HCT116 (cell line): Measurements from ENCODE around the gene HDAC1. TPM values are rescaled to one million over a fixed set of nuclear protein-coding genes. Genes with fewer than 3 reads are reported as not detected.
A peak's percentile ranks its signal among the peaks of the same experiment; 100 is the strongest.

Experiments used
- ATAC-seq: fragments of 200-7000 bp; cut with Tn5 transposase; 2 replicates; pipeline ENCODE4 v1.9.1; 2020; ENCODE audit warnings: mild to moderate bottlenecking, moderate library complexity
- BruUV-seq: library from RNA; stranded (reverse); fragments of 400-500 nt; replicated peaks from 2 replicates; lab custom pipeline; 2021; lab: Mats Ljungman, UMichigan
- CTCF ChIA-PET: fragments of 300-600 bp; sonication (Branson Sonifier 250); formaldehyde crosslinking; loops from one replicate; lab custom pipeline; 2021; ENCODE audit warnings: antibody characterized with exemption; lab: Charles Lee
- POLR2A ChIA-PET: fragments of 300-600, 350-600 bp; sonication (Branson Sonifier 250); formaldehyde crosslinking; loops from one replicate; lab custom pipeline; 2021; ENCODE audit warnings: antibody characterized with exemption; lab: Charles Lee
- RAD21 ChIA-PET, 2 experiments: fragments of 300-600 bp; sonication (Branson Sonifier 250); formaldehyde crosslinking; loops; one replicate each; lab custom pipeline; 2023; ENCODE audit warnings: low total read pairs in 2 of 2; ENCODE audit not compliant: uncharacterized antibody in 2 of 2, unreplicated experiment in 2 of 2, low non-redundant PET in 1 of 2; lab: Charles Lee
- DNase-seq: peaks from one replicate; pipeline ENCODE4 v3.0.0-alpha.2; 2010; ENCODE audit warnings: low read depth, low spot score
- H2AFZ ChIP-seq: fragments of 200-600 bp; shearing (Covaris generic), sonication (generic); 2 replicates; pipeline ENCODE4 v1.6.1; 2017; ENCODE audit warnings: low read depth, mixed run types, mixed read lengths, antibody characterized with exemption, low read length; ENCODE audit not compliant: poor library complexity, severe bottlenecking
- H3K27ac ChIP-seq: 2 replicates; pipeline ENCODE4 v1.5.1; 2012; ENCODE audit warnings: low read depth, low read length
- H3K27me3 ChIP-seq: fragments of 200-600 bp; sonication (generic); 2 replicates; pipeline ENCODE4 v1.6.1; 2016; ENCODE audit warnings: mixed run types, low read length, mixed read lengths; ENCODE audit not compliant: insufficient read depth
- H3K36me3 ChIP-seq, 2 experiments: fragments of 200-500 bp in 1 of 2; fragments of 200-600 bp in 1 of 2; sonication (Bioruptor generic) in 1 of 2; sonication (generic) in 1 of 2; 2 replicates each; pipeline versions ENCODE4 v1.5.1 to v1.6.1; 2014 to 2016; ENCODE audit warnings: low read length in 2 of 2, inconsistent platforms in 1 of 2, mixed read lengths in 1 of 2, mixed run types in 1 of 2; ENCODE audit not compliant: insufficient read depth in 2 of 2, control insufficient read depth in 1 of 2
- H3K4me1 ChIP-seq, 2 experiments: fragments of 200-600 bp in 1 of 2; sonication (generic) in 1 of 2; 2 replicates each; pipeline versions ENCODE4 v1.5.1 to v1.6.1; 2012 to 2017; ENCODE audit warnings: low read length in 2 of 2, inconsistent platforms in 1 of 2, mild to moderate bottlenecking in 1 of 2, mixed read lengths in 1 of 2, mixed run types in 1 of 2, moderate library complexity in 1 of 2; ENCODE audit not compliant: insufficient read depth in 2 of 2, control insufficient read depth in 1 of 2
- H3K4me2 ChIP-seq: fragments of 200-600 bp; sonication (generic); 2 replicates; pipeline ENCODE4 v1.6.1; 2017; ENCODE audit warnings: mixed run types, low read length, mixed read lengths
- H3K4me3 ChIP-seq, 2 experiments: fragments of 200-600 bp in 1 of 2; sonication (generic) in 1 of 2; replicated peaks in 1 of 2; 2 replicates each; pipeline ENCODE4 v1.5.1; 2011 to 2016; ENCODE audit warnings: low read length in 2 of 2, control low read depth in 1 of 2, low read depth in 1 of 2, mild to moderate bottlenecking in 1 of 2, mixed read lengths in 1 of 2, mixed run types in 1 of 2
- H3K79me2 ChIP-seq: fragments of 200-600 bp; sonication (generic); 2 replicates; pipeline ENCODE4 v1.6.1; 2017; ENCODE audit warnings: mild to moderate bottlenecking, mixed run types, low read length, moderate library complexity, mixed read lengths; ENCODE audit not compliant: insufficient read depth
- H3K9ac ChIP-seq: fragments of 200-600 bp; sonication (generic); 2 replicates; pipeline ENCODE4 v1.6.1; 2016; ENCODE audit warnings: low read length, mixed read lengths
- H3K9me2 ChIP-seq: fragments of 200-600 bp; sonication (generic), shearing (Covaris generic); 2 replicates; pipeline ENCODE4 v1.6.1; 2017; ENCODE audit warnings: mixed run types, mild to moderate bottlenecking, moderate library complexity; ENCODE audit not compliant: insufficient read depth
- H3K9me3 ChIP-seq, 2 experiments: fragments of 200-500 bp in 1 of 2; fragments of 200-600 bp in 1 of 2; sonication (Bioruptor generic) in 1 of 2; sonication (generic) in 1 of 2; 2 replicates each; pipeline ENCODE4 v1.6.1; 2014 to 2017; ENCODE audit warnings: low read length in 2 of 2, mixed read lengths in 2 of 2, inconsistent platforms in 1 of 2, low read depth in 1 of 2, mild to moderate bottlenecking in 1 of 2, mixed run types in 1 of 2, moderate library complexity in 1 of 2; ENCODE audit not compliant: control insufficient read depth in 1 of 2, insufficient read depth in 1 of 2
- H4K20me1 ChIP-seq: fragments of 200-600 bp; sonication (generic), shearing (Covaris generic); 2 replicates; pipeline ENCODE4 v1.6.1; 2017; ENCODE audit warnings: mixed run types, mild to moderate bottlenecking, moderate library complexity; ENCODE audit not compliant: insufficient read depth
- CBX3 ChIP-seq: IDR thresholded peaks from 2 replicates; pipeline ENCODE4 v1.6.1; 2012; ENCODE audit warnings: low read depth
- CEBPB ChIP-seq: IDR thresholded peaks from 2 replicates; pipeline ENCODE4 v1.6.1; 2012; ENCODE audit warnings: low read depth
- EGR1 ChIP-seq: IDR thresholded peaks from 2 replicates; pipeline ENCODE4 v1.6.1; 2012; ENCODE audit warnings: low read depth
- ELF1 ChIP-seq: IDR thresholded peaks from 2 replicates; pipeline ENCODE4 v1.6.1; 2012; ENCODE audit warnings: low read depth, borderline replicate concordance
- EZH2 ChIP-seq: fragments of 200-600 bp; sonication (generic); IDR thresholded peaks from 2 replicates; pipeline ENCODE4 v1.6.1; 2017; ENCODE audit warnings: antibody characterized with exemption, mixed run types
- EZH2phosphoT487 ChIP-seq: fragments of 200-600 bp; IDR thresholded peaks from 2 replicates; pipeline ENCODE4 v1.6.1; 2018; ENCODE audit warnings: antibody characterized with exemption, borderline replicate concordance
- FOSL1 ChIP-seq: IDR thresholded peaks from 2 replicates; pipeline ENCODE4 v1.6.1; 2012; ENCODE audit warnings: low read depth
- JUND ChIP-seq: IDR thresholded peaks from 2 replicates; pipeline ENCODE4 v1.6.1; 2012
- MAX ChIP-seq: IDR thresholded peaks from 2 replicates; pipeline ENCODE4 v1.6.1; 2012
- POLR2A ChIP-seq: IDR thresholded peaks from 2 replicates; pipeline ENCODE4 v1.7.0; 2011; ENCODE audit warnings: borderline replicate concordance; ENCODE audit not compliant: insufficient read depth, insufficient read length; ENCODE audit errors: extremely low read depth
- POLR2AphosphoS5 ChIP-seq: IDR thresholded peaks from 2 replicates; pipeline ENCODE4 v1.6.1; 2011; ENCODE audit warnings: mild to moderate bottlenecking, low read depth, low read length, moderate library complexity
- REST ChIP-seq: IDR thresholded peaks from 2 replicates; pipeline ENCODE4 v1.6.1; 2012; ENCODE audit warnings: low read depth
- SIN3A ChIP-seq: IDR thresholded peaks from 2 replicates; pipeline ENCODE4 v1.6.1; 2012; ENCODE audit warnings: low read depth
- SP1 ChIP-seq: IDR thresholded peaks from 2 replicates; pipeline ENCODE4 v1.6.1; 2012; ENCODE audit warnings: low read depth
- SRF ChIP-seq: IDR thresholded peaks from 2 replicates; pipeline ENCODE4 v1.6.1; 2012; ENCODE audit warnings: low read depth
- TCF7L2 ChIP-seq: IDR thresholded peaks from 2 replicates; pipeline ENCODE4 v1.7.0; 2011; ENCODE audit warnings: borderline replicate concordance, inconsistent platforms; ENCODE audit not compliant: insufficient read depth, insufficient read length; ENCODE audit errors: extremely low read depth
- YY1 ChIP-seq: IDR thresholded peaks from 2 replicates; pipeline ENCODE4 v1.6.1; 2011; ENCODE audit warnings: low read length, low read depth, moderate library complexity, mild to moderate bottlenecking; ENCODE audit not compliant: insufficient replicate concordance; ENCODE audit errors: extremely low read depth
- ZFX ChIP-seq: fragments of 450-650 bp; IDR thresholded peaks from 2 replicates; pipeline ENCODE4 v1.6.1; 2017
- ZNF274 ChIP-seq: fragments of 200-500 bp; sonication (Bioruptor generic); IDR thresholded peaks from 2 replicates; pipeline ENCODE4 v1.6.1; 2014; ENCODE audit warnings: mild to moderate bottlenecking, low read depth, low read length, inconsistent platforms
- intact Hi-C: fragments of 100-400 bp; cut with micrococcal nuclease; formaldehyde crosslinking; loops from 2 replicates; pipeline ENCODE4 v1.10.0; 2022
- total RNA-seq: library from RNA; stranded (reverse); gene quantifications from one replicate; pipeline ENCODE4 v1.2.1, GENCODE V29; 2021; ENCODE audit not compliant: unreplicated experiment

The HDAC1 gene
- total RNA-seq, 1 experiment from 2014 or later: 232 TPM

- Histone ChIP-seq H3K4me1 (peaks cover 19 to 37% of the 10 kb centered on the region in 2 experiments), H4K20me1 (no peaks in the 10 kb centered on the region), H3K79me2 (peaks cover 24% of the 10 kb centered on the region), H3K27me3 (no peaks in the 10 kb centered on the region), H3K9ac (no peak overlapping the region), H3K27ac (no peak overlapping the region), H3K4me3 (no peak overlapping the region), H3K4me2 (no peak overlapping the region), H3K9me2 (no peaks in the 10 kb centered on the region), H3K36me3 (peaks cover 28 to 49% of the 10 kb centered on the region in 2 experiments), H2AFZ (no peak overlapping the region), H3K9me3 (no peaks in the 10 kb centered on the region)
- intact Hi-C loops: no loop called here
- BruUV-seq: no TSS peak
- no peak for ATAC-seq
- ChIA-PET RAD21 (interaction anchor here in 1 of 2 experiments (0.6 kb wide), 1 partner anchor 82 kb away, joined by 3 read pairs; no protein-coding TSS in a partner anchor), CTCF (no interaction called here), POLR2A (no interaction called here)
- TF ChIP-seq POLR2A: no peak
- no peak for DNase-seq
Observed at GRCh38 chr1:32330558-32331151, 38.8 kb downstream of the HDAC1 start.

- CTCF ChIA-PET: interaction anchor here (0.6 kb wide), 1 partner anchor 40 kb away, joined by 7 read pairs; the partner anchor contains the start of gene HDAC1
- peaks cover 21 to 42% of the 10 kb centered on the region in 2 experiments for H3K4me1 ChIP-seq
- no TSS peak for BruUV-seq
- H3K9me3 ChIP-seq: no peaks in the 10 kb centered on the region
- no peaks in the 10 kb centered on the region for H3K9me2 ChIP-seq
- ATAC-seq (no peak), DNase-seq (no peak)
- H3K27ac ChIP-seq: peak overlapping the region; percentile 34
- H2AFZ ChIP-seq: no peak overlapping the region
- no peaks in the 10 kb centered on the region for H4K20me1 ChIP-seq
- RAD21 ChIA-PET: no interaction called here
- H3K4me3 ChIP-seq: no peak overlapping the region
- POLR2A ChIA-PET: interaction anchor here (1.7 kb wide), 1 partner anchor 39 kb away, joined by 3 read pairs; the partner anchor contains the start of gene HDAC1
- peaks cover 25 to 49% of the 10 kb centered on the region in 2 experiments for H3K36me3 ChIP-seq
- H3K79me2 ChIP-seq: peaks cover 24% of the 10 kb centered on the region
- H3K9ac ChIP-seq: no peak overlapping the region
- peak overlapping the region; percentile 56; the same call in 1 of the 2 replicates for H3K4me2 ChIP-seq
- intact Hi-C loops: no loop called here
- no peaks in the 10 kb centered on the region for H3K27me3 ChIP-seq
- TF ChIP-seq REST (no peak), EGR1 (no peak), JUND (no peak), FOSL1 (no peak), POLR2AphosphoS5 (no peak), SRF (no peak), POLR2A (no peak), MAX (no peak), EZH2phosphoT487 (no peak), ELF1 (no peak), SIN3A (no peak), CBX3 (no peak), EZH2 (no peak), TCF7L2 (no peak), SP1 (no peak), YY1 (no peak), ZFX (no peak), CEBPB (no peak), ZNF274 (no peak)
Observed at GRCh38 chr1:32331549-32331948, 39.7 kb downstream of the HDAC1 start.
